ENCODE measurements around the gene LZTS3.
"Not testable (repeated sequence)": the region's sequence is repeated elsewhere in the genome, so short reads cannot be mapped to it uniquely, and the experiment has no call there.

The LZTS3 gene

DNA sequence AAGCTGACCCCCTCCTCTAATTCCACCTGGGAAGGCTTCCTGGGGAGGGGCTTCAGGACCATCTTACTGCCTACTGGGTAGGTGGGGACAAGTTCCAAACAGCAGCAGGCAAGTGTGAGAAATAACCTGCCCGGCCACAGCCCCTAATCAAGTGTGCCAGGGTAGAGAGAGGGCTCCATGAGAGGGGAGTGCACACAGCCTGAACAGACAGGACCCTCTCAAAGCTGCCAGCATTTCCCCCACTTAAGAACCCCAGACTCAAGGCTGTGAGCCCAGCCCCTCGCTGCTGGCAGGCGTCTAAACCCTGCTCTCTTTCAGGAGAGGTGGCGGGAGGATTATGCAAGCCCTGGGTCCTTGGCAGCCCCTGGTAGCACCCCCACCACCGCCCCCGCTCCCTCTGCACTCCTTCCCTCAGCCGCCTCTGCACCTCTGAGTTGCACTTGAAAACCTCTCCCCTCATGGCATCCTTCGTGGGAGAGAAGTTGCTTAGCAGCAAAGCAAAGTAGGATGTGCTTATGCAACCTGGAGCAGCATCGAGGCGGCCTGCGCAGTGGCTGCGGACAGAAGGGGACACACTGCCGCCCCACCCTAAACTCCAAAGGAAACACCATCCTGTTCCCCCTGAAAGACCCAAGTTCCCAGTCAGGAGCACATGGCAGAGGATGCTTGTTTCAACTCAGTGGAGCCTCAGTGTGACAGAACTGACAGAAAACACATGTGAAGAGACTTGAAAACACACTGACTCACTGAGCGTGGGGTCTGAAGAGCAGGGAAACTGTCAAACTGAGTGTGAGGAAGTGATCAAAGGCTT, 20.7 kb upstream of the LZTS3 start:
- DNase-seq (ENCODE audit: insufficient read length, low spot score) = no peak
- FAIRE-seq = no peak

GRCh38 chr20:3192226-3193015, 19.1 kb upstream of the LZTS3 start:
- FAIRE-seq (no peak), DNase-seq (ENCODE audit: insufficient read length, low spot score) (no peak)

DNA sequence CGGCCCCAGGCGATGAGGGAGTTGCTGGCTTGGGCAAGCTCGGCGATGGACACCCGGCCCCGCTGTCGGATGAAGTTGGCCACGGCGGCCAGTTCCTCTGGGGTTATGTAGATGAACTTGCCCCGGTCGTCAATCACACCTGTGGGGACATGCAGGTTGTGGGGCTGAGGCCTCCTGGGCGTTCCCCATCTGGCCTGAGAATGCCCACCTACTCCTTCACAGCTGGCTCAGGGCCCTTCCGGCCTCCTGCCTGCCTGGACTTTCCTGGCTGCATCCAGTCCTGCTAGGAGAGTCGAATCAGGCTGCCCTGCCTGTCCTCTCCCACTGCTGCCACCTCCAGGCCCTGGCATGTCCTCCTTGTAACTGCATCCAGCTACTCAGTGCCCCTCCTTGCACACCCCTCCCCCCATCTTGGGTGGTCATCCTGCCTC, 17.3 kb upstream of the LZTS3 start:
- no peak for FAIRE-seq

DNA sequence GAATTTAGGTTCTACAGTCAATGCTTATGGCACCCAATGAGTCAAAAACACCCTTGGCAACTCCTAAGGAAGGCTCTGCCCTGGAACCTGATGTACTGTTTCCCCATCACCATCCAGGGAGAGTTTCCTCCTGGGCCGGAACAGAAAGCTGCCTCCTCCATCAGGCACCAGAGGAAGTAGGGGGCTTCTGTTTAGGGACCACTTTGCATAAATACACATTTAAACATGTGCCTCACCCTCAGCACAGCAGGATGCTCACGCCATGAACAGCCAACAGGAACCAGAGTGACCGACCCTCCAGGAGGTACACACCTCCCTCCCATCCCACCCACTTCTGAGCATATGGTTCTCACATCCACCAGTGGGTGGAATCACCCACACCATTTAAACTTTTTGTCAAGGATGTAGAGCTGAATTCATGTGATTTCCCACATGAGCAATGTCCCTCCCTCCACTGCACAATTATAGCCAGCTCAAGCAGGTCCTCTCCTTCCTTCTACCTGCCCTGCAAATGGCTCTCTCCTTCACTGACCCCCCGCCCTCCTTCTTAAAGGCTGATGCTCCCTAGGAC, 16.3 kb upstream of the LZTS3 start:
- DNase-seq (ENCODE audit: insufficient read length, low spot score) (no peak), FAIRE-seq (no peak)

More for the DNA sequence above, 17.3 kb upstream of the LZTS3 start:
- no peak for DNase-seq (ENCODE audit: insufficient read length, low spot score)

DNA sequence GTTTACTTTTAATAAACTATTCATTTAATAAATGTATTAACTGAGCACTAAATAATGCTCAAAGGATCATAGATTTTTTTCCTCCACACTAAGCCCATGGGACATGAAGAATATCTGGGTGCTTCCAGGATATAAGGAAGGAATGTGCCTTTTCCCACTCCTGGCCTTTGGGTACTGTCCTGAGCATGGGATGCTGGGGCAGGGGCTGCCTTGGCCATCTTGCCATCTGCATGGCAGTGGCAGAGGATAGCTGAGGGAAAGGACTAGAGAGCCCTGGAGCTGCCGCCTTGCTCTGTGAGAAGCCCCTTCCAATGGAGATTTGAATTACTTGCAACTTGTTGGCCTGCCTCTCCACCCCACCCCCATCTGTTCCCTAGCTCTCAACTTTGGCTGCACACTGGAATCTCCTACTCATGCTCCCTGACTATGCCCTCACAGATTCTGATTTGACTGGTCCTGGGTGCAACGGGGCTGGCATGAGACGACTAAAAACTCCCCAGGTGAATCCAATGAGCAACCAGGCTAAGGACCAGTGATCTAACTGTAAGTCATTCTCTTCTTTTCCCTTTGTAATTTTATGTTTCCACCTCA, 15.6 kb upstream of the LZTS3 start:
- no peak for DNase-seq (ENCODE audit: insufficient read length, low spot score)
- no peak for FAIRE-seq

DNA sequence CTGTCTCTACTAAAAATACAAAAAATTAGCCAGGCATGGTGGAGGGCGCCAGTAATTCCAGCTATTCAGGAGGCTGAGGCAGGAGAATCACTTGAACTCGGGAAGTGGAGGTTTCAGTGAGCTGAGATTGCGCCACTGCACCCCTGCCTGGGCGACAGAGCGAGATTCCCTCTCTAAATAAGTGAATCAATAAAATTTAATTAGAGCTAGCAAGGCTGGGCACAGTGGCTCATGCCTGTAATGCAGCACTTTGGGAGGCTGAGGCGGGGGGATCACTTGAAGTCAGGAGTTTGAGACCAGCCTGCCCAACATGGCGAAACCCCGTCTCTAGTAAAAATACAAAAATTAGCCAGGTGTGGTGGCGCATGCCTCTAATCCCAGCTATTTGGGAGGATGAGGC, 14.5 kb upstream of the LZTS3 start:
- not testable (repeated sequence) for DNase-seq (ENCODE audit: insufficient read length, low spot score); FAIRE-seq

DNA sequence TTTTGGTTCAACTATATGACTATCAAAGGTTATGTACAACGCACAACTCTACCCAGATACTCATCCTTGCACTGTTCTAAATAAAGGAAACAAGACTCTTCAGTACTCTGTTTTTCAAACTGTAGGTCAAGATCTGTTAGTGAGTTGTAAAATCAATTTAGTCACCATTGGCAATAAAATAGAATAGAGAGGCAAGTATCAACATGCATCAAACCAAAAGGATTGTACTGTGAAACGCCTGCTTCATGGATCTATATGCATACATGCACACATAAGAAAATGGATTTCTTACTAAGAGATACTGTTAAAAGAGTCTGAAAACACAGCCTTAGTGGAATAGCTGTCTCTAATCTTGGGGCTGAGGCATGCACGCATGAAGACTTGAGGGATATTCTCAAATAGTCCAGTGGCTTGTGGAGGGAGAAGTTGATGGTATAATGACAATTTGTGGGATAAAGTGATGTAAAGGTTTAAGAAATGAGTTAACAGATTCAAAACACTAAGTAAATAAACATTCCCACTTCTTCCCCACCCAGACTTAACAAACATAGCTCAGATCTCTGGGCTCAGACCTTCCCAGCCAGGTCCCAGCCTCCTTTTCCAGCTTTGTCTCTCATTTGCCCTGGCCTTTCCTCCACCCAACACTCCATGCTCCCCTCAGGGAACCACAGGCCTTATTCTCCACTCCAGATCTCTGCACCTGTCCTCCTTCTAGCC, 10.7 kb upstream of the LZTS3 start:
- FAIRE-seq (no peak), DNase-seq (ENCODE audit: insufficient read length, low spot score) (no peak)

DNA sequence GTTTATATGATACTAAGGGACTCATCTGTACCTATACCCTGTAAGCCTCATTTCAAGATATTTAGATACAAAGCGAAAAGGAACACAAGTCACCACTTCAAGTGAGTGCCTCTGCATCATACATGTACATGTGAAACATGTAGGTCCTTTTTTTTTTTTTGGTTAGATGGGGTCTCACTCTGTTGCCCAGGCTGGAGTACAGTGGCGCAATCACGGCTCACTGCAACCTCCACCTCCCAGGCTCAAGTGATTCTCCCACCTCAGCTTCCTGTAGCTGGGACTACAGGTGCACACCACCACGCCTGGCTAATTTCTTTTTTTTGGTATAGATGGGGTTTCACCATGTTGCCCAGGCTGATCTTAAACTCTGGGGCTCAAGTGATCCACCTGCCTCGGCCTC, 9.1 kb upstream of the LZTS3 start:
- DNase-seq (ENCODE audit: insufficient read length, low spot score); FAIRE-seq: not testable (repeated sequence)

DNA sequence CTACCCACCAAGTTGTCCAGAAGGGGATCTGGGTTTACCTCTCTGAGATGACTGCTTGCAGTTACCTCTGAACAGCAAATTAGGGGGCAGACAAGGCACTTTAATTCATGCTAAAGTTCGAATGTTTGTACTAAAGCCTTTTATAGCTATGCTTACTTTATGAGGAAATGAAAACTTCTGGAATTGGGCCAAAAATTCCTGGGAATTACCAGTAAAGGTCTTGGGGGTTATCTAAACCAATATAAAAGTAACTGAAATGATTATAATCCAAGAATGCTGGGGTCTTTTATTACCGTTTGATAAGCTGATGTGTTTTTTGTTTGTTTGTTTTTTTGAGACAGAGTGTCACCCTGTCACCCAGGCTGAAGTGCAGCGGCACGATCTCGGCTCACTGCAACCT, 7.9 kb upstream of the LZTS3 start:
- FAIRE-seq = no peak
- no peak for DNase-seq (ENCODE audit: insufficient read length, low spot score)

GRCh38 chr20:3180319-3180718, 7.0 kb upstream of the LZTS3 start:
- FAIRE-seq (no peak), DNase-seq (ENCODE audit: insufficient read length, low spot score) (no peak)

GRCh38 chr20:3177746-3178485, 4.6 kb upstream of the LZTS3 start:
- FAIRE-seq = no peak

GRCh38 chr20:3175270-3175669, 1.9 kb upstream of the LZTS3 start:
- no peak for FAIRE-seq
- no peak for DNase-seq (ENCODE audit: insufficient read length, low spot score)

More at GRCh38 chr20:3177746-3178485, 4.6 kb upstream of the LZTS3 start:
- no peak for DNase-seq (ENCODE audit: insufficient read length, low spot score)

GRCh38 chr20:3174442-3175261, 1.3 kb upstream of the LZTS3 start:
- DNase-seq (ENCODE audit: insufficient read length, low spot score) (no peak), FAIRE-seq (peak; percentile 60)

- FAIRE-seq (no peak), DNase-seq (ENCODE audit: insufficient read length, low spot score) (peak; percentile 97)
Observed at GRCh38 chr20:3173610-3174441, 477 bp upstream of the LZTS3 start.

- DNase-seq (ENCODE audit: insufficient read length, low spot score) (no peak), FAIRE-seq (no peak)
Observed at GRCh38 chr20:3172126-3172932, 1.0 kb downstream of the LZTS3 start.

DNA sequence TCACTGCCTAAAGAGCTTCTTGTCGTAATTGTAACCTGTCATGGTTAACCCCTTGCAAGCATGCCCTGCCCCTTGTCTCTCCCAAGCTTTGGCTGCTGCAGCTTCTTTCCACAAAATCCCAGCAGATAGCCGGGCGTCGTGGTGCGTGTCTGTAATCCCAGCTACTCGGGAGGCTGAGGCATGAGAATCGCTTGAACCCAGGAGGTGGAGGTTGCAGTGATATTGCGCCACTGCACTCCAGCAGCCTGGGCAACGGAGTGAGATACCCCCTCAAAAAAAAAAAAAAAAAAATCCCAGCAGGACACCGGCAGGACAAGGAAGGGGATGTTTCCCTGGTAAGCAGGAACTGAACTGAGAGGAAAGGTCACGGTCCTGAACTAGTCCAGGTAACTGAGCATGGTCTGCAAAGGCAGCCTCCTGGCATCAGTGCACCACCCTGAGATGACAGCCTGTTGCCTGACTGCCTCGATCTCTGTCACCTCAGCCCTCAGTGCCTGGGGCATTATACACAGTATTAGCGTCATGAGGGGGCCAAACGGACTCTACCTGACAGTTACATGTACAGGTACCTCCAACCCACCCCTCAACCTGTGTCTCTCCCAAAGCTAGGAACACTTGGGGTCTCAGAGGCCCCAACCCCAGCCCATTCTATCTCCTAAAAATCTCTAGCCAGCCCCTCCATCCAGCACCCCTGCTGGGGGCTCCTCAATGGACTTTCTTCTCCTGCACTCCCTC, 1.8 kb downstream of the LZTS3 start:
- FAIRE-seq (no peak), DNase-seq (ENCODE audit: insufficient read length, low spot score) (no peak)
